ENCODE results near the gene ZNF331.

DNA sequence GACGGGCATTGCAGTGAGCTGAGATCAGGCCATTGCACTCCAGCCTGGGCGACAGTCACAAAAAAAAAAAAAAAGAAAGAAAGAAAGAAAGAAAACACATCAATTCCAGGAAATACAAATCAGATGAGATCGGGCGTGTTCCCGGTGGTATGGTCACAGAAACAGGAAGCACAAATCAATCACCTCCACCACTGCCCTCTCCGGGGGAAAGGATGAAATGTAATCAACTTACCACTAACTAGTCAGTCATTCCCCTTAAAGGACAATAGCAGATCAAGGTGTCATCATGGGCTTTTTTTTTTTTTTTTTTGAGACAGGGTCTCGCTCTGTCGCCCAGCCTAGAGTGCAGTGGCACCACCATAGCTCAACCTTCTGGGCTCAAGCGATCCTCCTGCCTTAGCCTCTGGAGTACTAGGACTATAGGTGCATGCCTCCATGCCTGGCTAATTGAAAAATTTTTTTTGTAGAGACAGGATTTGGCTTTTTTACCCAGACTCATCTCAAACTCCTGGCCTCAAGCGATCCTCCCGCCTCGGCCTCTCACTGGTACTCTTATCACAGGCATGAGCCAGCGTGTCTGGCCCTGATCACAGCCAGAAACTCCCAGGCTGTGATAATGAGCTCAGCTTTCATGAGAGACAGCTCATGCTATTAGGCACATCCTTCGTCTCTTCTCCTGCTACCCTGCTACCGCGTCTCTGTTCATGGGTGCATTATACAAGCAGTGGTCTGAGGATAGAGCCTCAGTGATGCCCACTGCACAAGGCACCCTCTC, 87.0 kb downstream of the ZNF331 start:
- TF ChIP-seq, protein P1, sequence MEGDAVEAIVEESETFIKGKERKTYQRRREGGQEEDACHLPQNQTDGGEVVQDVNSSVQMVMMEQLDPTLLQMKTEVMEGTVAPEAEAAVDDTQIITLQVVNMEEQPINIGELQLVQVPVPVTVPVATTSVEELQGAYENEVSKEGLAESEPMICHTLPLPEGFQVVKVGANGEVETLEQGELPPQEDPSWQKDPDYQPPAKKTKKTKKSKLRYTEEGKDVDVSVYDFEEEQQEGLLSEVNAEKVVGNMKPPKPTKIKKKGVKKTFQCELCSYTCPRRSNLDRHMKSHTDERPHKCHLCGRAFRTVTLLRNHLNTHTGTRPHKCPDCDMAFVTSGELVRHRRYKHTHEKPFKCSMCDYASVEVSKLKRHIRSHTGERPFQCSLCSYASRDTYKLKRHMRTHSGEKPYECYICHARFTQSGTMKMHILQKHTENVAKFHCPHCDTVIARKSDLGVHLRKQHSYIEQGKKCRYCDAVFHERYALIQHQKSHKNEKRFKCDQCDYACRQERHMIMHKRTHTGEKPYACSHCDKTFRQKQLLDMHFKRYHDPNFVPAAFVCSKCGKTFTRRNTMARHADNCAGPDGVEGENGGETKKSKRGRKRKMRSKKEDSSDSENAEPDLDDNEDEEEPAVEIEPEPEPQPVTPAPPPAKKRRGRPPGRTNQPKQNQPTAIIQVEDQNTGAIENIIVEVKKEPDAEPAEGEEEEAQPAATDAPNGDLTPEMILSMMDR (IDR thresholded peaks at IDR 0.05) = no peak
- no peak for TF ChIP-seq POLR2A (IDR thresholded peaks at IDR 0.05)
